ENCODE measurements around the gene UBTD2.
"Not testable (repeated sequence)": the region's sequence is repeated elsewhere in the genome, so short reads cannot be mapped to it uniquely, and the experiment has no call there.

UBTD2 gene

DNA sequence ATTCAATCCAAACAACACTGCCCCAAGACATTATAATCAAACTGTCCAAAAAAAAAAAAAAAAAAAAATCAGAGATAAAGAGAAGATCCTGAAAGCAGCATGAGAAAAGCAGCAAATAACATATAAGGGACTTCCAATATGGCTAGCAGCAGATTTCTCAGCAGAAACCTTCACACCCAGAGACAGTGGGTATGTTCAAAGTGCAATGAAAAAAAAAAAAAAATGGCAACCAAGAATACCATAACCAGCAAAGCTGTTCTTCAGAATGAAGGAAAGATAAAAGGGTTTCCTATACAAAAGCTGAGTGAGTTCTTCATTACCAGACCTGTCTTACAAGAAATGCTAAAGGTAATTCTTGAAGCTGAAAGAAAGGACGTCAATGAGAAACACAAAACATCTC lies 32.1 kb downstream of the UBTD2 start:
- DNase-seq (ENCODE audit: low spot score), result no peak

DNA sequence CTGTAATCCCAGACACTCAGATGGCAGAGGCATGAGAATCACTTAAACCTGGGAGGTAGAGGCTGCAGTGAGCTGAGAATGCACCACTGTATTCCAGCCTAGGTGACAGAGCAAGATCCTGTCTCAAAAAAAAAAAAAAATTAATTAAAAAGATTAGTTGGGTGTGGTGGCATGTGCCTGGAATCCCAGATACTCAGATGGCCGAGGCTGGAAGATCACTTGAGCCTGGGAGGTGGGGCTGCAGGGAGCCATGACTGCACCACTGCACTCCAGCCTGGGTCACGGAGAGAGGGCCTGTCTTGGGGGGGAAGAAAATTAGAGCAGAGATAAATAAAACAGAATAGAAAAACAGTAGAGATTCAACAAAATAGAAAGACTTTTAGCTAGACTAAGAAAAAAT lies 34.9 kb downstream of the UBTD2 start:
- DNase-seq (ENCODE audit: low spot score), result no peak

DNA sequence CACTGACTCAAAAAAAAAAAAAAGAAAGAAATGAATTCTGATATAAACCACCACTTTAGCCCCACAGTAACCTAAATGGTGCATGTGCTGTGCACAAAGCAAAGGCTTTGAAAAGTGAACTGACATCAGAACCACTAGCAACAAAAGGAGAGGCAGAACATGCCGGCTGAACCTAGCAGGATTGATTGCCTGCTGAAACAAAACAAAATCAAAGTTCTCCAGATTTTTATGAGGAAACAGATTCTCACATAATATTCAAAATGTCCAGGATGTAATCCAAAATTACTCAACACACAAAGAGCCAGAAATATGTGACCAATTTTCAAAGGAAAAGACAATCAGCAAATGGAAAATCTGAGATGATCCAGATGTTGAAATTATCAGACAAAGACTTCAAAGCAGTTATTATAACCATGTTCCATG lies 37.9 kb downstream of the UBTD2 start:
- DNase-seq (ENCODE audit: low spot score), result no peak

DNA sequence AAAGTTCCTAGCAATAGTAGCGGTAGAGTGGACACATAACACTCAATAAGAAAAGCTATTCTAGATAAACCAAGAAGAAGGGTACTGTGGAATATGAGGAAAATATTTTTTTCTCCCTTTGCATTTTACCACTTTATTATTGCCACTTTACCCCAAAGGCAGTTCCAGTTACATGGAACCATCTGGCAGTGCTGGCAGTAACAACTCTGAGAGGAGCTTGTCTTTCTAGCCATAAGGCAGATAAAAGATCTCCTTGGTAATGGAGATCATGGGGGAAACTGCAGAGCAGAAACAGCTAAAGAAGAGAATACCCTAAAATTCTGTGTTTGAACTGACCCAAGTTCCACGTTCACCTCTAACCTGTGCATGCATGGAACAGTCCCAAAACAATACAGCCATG lies 38.5 kb downstream of the UBTD2 start:
- no peak for DNase-seq (ENCODE audit: low spot score)

DNA sequence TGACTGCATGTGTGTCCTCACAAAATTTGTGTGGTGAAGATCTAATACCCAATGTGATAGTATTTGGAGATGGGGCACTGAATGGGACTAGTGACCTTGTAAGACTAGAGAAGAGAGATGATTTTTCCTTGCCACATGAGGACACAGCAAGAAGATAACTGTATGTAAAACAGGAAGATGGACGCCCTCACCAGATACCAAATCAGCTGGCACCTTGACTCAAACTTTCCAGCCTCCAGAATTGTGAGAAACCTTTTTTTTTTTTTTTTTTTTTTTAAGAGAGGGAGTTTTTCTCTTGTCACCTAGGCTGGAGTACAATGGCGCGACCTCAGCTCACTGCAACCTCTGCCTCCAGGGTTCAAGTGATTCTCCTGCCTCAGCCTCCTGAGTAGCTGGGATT lies 40.3 kb downstream of the UBTD2 start:
- DNase-seq (ENCODE audit: low spot score), result no peak

DNA sequence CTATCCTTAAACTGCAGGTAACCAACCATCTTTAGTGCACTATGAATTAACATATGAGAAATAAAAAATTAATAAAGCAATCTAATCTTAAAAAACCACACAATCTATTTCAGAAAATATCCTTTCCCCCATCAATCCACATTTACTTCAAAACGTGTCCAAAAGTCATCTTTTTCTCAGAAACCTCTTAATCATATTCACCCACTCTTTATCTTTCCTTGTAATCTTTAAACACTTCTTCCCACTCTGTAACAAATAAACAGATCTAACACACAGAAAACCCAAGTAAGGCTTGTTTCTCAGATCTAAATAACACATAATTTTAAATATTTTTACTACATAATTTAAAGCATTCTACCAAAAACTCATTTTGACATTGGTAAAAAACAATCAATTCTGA lies 45.2 kb downstream of the UBTD2 start:
- no peak for DNase-seq (ENCODE audit: low spot score)

DNA sequence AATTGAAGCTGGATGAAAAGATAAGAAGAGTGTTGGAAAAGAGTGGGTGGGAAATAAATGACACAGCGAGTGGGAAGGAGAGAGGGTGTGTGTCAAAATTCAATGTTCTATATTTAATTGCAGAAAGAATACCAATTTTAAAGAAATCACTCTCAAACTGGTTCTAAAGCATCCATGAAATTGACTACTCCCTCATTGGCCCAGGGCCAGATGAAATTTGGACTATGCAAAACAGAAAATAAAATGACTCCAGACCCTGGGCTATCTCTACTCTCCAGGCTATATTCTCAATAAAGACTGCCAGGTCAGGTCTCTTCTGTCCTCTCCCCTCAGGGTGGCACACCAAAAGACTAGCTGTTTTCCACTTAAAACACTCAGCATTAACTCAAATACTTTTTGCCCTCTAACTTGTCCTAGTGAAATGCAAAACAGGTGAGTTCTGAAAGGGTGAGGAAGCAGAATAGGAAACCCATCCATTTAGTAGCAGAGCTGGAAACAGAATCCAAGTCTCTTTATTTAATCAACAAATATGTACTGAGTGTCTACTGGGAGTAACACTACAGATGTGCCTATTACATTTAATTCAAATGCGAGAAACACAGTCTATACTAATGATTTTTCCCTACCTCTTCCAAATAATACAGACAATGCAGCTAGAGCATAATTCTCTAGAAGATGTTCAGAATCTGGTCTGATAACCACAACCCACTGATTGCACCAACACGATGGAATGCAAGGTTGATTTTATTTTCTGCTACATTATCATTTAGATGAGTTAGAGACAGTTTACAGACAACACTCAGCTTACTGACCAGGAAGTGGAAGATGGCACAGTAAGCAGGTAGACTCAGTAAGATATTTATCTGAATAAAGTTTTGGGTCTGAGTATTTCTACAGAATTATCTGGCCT lies 47.5 kb downstream of the UBTD2 start:
- no peak for DNase-seq (ENCODE audit: low spot score)

DNA sequence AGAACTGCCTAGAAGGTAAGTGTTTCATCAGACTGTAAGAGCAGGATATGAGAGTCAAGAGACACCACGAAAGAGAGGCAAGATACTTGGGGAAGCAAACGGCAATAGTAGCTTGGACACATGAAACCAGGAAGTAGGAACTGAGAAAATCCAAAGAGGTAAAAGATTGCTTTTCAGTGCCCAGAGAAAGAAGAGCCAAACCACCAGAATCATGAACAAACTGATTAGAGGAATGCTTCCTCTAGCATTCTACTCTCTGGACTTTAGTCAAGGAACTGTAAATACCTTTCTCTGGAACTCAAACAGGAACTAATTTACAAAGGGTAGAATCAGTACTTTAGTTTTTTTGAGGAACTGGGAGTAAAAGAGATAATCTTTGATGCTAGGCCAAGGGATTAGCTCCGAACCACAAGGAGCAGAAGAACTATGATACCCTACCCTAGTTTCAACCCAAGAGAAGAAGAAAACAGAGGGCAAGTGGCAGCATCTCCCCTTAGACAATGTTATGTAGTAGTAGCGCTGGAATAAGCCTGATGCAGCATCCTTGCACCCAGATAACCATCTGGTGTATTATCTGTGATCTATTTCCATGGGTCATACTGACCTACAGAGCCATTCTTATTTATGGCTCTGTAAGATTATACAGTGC lies 48.3 kb downstream of the UBTD2 start:
- no peak for DNase-seq (ENCODE audit: low spot score)

DNA sequence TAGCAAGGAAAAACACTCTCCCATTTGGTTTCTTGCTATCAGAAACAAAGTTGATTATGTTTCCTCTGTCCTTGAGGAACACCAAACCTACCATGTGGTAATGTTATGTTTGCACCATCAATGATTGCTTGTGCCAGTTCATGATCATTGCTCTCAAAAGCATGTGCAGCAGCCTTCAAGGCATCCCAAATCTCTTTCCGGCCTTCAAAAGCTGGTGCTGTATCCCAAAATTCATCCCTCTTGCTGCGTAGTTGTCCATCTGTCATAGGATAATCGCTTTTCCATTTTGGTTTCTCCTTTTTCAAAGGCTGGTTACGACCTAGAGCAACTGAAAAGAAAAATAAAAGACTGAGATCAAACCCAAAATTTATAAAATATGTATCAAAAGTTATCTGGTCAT lies 49.5 kb downstream of the UBTD2 start:
- DNase-seq (ENCODE audit: low spot score), result no peak

DNA sequence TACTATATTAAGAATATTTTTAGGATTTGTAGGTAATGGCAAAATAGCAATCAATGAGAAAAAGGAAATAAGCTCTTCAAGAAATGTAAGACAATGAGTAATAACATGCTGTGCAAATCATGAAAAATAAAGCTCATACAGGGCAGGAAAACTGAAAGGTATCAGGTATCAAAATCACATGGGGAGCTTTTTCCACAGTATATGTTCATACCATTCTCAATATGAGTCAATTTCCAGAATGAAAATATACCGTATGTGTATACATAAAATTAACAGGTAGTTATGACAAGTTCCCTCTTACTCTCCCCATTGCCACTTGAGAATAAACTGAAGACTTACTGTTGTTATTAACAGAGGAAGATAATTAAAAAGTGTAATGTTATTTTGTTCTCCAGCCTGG lies 53.7 kb downstream of the UBTD2 start:
- DNase-seq (ENCODE audit: low spot score), result no peak

DNA sequence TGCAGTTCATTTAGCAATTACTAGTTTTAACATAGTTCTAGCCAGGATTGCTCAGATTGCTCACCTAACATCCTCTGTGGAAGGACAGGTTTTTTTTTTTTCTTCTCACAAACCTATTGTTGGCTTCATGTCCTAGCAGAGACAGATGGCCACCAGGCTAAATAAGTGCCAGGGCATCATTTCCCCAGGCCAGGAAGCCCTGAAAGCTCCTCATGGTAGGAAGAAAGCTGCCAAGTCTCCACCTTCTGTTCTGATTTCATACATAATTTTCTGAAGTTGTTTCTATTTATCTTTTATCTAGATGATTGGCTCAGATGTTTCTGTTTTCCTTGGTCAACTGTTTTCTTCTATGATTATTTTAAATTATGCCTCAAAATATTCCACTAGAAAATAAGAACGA lies 58.6 kb downstream of the UBTD2 start:
- DNase-seq (ENCODE audit: low spot score), result no peak

DNA sequence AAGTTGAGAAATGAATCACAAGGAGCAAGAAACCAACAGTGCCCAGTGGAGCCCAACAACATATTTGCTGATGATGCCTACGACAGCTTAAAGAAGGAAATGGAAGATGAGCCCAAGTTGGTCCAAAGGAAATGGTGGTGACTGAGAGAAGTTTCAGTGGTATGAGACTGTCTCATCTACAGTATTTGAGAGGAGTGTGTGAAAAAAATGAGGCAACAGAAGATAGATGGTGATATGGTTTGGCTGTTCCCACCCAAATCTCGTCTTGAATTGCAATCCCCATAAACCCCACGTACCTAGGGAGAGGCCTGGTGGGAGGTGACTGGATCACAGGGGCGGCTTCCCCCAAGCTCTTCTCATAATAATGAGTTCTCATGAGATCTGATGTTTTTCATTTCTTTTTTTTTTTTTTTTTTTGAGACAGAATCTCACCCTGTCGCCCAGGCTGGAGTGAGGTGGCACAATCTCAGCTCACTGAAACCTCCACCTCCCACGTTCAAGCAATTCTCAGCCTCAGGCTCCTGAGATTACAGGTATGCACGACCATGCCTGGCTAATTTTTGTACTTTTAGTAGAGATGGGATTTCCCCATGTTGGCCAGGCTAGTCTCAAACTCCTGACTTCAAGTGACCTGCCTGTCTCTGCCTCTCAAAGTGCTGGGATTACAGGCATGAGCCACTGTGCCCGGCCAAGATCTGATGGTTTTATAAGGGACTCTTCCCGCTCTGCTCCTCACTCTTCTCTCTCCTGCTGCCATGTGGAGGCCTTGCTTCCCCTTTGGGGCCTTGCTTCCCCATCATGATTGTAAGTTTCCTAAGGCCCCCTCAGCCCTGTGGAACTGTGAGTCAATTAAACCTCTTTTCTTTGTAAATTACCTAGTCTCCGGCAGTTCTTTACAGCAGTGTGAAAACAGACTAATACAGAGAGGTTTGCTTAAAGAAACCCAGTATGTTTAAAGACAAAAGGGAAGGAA lies 59.4 kb downstream of the UBTD2 start:
- DNase-seq (ENCODE audit: low spot score), result no peak

DNA sequence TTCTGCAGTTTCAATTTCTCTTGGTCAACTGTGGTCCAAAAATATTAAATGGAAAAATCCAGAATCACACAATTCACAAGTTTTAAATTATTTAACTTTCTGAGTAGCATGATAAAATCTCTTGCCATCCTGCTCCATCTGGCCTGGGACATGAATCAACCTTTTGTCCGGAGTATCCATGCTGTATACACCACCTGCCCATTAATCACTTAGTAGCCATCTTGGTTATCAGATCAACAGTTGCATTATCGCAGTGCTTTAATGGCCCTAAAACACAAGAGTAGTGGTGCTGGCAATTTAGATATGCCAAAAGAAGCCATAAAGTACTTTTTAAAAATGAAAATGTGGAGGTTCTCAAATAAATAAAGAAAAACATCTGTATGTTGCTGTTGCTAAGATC lies 64.3 kb downstream of the UBTD2 start:
- no peak for DNase-seq (ENCODE audit: low spot score)

DNA sequence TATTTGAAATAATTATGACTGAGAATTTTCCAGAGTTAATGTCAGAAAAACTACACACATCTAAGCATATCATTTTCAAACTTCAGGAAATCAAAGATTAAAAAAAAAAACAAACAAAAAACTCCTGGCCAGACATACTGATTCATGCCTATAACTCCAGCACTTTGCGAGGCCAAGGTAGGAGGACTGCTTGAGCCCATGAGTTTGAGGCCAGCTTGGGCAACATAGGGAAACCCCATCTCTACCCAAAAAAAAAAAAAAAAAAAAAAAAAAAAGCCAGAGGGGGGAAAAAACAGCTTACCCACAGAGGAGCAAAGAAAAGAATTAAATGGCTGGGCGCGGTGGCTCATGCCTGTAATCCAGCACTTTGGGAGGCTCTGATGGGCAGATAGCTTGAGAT lies 67.2 kb downstream of the UBTD2 start:
- DNase-seq (ENCODE audit: low spot score), result no peak

DNA sequence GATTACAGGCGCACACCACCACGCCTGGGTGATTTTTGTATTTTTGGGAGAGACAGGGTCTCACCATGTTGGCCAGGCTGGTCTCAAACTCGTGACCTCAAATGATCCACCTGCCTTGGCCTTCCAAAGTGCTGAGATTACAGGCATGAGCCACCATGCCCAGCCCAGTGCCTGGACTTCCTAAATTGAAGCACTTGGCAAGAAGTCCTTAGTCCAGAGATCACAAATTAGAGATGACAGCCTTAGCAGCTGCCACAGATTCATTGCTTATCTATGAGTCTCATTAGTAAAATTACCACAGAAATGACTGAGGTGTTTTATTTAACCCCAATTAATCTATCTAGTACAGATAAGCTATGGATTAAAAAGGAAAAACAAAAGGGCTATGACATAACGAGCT lies 70.4 kb downstream of the UBTD2 start:
- no peak for DNase-seq (ENCODE audit: low spot score)

DNA sequence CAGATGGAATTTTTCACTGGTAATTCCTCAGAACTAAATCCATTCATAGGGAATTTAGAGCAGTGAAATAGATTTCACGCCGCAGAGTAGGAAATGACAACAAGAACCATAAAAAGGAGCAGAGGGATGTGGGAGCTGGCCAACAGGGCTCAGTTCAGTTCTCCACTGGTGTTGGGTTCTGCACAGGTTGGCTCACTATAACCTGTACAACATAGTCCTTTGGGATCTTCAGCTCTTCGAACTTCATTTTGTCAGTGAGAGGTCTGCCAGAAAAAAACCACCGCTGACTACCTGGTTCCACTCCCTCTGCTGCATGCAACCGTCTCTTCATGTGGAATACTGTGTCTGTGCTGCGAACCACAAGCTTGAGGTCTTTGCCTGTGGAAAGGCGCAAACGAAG lies 71.9 kb downstream of the UBTD2 start:
- DNase-seq (ENCODE audit: low spot score), result no peak

DNA sequence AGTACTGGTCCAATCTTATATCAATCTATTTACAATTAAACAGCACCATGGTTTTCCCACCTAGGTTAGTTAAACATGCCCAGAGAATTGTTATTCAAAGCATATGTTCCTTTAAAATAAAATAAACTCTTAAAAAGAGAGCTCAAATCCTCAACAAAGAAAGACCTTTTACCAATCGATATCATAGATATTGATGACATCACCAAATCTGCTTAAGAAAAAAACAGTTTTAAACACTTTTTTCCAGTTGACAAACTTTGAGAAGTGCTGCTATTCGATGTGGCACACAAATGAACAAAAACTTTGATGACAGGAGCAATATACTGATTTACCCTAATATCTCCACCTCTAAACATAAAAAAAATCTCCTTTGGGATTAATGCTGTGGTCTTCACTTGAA lies 73.8 kb downstream of the UBTD2 start:
- no peak for DNase-seq (ENCODE audit: low spot score)

DNA sequence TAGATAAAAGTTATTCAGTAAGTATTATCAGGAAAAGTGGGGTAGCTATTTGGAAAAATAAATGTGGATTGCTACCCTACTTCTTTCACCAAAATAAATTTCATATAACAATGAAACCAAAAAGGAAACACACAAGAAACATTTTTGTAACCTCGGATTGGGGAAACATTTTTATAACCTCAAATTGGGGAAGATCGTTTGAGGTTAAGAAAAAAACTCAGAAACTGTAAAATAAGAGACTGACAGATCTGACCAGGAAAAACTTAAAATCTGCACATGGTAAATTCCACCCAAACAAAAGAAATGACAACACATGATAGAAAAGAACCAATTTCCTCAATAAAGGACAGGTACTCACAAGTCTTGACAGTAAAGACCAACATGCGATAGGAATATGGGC lies 76.1 kb downstream of the UBTD2 start:
- no peak for DNase-seq (ENCODE audit: low spot score)

DNA sequence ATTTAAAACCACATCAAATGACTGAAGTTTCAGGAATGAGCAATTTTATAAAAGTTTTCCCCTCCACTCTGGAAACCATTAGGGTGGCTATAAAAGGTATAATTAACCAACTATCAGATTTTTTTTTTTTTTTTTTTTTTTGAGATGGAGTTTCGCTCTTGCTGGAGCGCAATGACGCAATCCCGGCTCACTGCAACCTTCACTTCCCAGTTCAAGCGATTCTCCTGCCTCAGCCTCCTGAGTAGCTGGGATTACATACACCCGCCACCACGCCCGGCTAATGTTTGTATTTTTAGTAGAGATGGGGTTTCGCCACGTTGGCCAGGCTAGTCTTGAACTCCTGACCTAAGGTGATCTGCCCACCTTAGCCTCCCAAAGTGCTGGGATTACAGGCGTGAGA lies 77.6 kb downstream of the UBTD2 start:
- not testable (repeated sequence) for DNase-seq (ENCODE audit: low spot score)

DNA sequence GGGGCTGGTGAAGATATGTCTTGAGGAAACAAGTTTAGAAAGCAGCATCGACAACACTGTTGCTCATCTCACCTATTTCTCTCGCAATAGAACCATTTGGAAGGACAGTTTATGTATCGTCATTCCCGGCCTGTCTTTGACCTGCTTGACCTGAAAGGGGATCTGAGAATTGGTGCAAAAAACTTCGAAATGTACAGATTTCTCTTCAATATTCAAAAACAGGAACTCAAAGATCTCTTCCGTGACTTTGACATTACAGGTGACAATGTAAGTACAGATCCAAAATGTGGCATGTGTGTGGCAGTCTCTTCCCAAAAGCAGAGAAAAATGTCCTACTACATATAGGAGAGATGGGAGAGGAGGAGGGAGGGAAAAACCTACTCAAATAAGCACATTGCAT lies 83.1 kb downstream of the UBTD2 start:
- DNase-seq (ENCODE audit: low spot score), result no peak

DNA sequence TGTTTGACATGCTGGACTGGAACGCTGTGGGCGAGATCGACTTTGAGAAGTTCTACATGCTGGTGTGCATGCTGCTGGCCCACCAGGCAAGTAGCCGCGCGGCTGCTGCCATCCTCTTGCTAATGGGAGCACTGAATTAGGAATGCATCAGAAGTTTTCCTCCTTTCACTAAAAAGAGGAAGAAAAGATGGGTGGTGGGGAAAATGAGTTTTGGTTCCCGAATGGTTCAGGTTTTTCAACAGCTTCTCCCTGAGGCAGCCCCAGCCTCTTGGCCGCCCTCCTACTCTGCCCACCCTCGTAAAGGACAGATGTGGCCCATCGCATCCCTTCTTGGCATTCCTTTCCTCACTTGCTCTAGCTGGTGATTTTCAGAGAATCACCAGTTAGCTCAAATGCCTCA lies 84.1 kb downstream of the UBTD2 start:
- DNase-seq (ENCODE audit: low spot score), result no peak

DNA sequence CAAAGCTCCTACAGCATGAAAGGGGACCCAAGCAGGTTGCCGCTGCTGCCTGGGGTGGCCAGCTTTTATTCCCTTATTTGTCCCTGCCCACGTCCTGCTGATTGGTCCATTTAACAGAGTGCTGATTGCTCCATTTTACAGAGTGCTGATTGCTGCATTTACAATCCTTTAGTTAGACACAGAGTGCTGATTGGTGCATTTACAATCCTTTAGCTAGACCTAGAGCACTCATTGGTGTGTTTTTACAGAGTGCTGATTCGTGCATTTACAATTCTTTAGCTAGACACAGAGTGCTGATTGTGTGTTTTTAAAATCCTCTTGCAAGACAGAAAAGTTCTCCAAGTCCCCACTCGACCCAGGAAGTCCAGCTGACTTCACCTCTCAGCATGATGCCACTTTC lies 85.8 kb downstream of the UBTD2 start:
- not testable (repeated sequence) for DNase-seq (ENCODE audit: low spot score)

All from globus pallidus (tissue), 1 donor.